Cardiac fibroblast (primary cell): ENCODE data around the gene AGO3.

Experiments
- DNase-seq, 2 donors: peaks; one replicate each; pipeline versions ENCODE4 v3.0.0 to v3.0.0-alpha.2; 2010; ENCODE audit warnings: low read depth in 2 of 2
- H3K4me3 ChIP-seq, 2 donors: replicated peaks in 1 of 2; 1 replicate in 1 of 2; 2 replicates in 1 of 2; pipeline ENCODE4 v1.5.1; 2011; ENCODE audit warnings: low read depth in 2 of 2, low read length in 2 of 2, mild to moderate bottlenecking in 2 of 2, moderate library complexity in 1 of 2
- TF ChIP-seq, protein P1 (sequence below): IDR thresholded peaks from one replicate; pipeline ENCODE4 v1.5.1; 2011; ENCODE audit warnings: low read depth, mild to moderate bottlenecking, low read length, inconsistent platforms

Gene AGO3

DNA sequence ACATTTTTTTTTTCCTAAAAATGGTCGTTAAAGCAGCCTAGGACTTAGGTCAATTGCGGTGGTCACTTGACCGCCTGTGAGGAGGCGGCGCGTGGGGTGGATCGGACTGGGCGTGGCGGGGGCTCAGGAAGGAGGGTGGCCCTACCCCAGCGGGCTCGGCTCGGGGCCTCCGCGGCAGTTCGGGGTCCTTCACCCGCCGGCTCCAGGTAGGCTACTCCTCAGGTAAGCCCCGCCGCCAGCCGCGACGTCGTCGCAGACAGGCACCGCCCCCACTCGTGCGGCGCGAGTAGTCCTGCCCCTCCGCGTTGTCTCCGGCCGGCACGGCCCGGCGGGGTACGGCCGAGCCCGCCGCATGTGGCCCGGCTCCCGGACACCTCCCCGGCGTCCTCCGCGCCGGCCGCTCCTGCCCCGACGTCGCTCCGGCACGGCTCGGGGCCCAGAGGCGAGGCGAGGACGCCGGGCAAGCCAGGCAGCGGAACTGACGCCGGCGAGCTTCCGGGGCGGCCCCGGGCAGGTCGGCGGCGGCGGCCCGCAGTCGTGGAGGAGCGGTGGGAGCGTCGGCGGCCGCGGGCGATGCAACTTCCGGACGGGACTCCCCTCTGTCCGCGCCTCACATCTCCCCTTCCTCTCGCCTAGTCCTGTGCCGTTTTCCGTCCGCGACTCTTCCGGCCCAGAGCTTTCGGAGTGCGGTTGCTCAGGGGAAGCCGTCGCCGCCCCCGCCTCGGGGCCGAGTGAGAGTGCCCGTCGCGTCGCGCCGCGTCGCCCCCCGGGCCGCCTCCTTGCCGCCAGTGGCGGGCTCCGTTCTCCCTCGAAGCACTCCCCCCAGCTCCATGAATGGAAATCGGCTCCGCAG is at the start of gene AGO3:
Gene AGO3, plus strand, starts transcription at position 513 of the 853 bp plus-strand sequence. Its CDS starts 322 bp downstream, at position 835.
- DNase-seq: peak; percentile 73 to 86
- TF ChIP-seq, protein P1, sequence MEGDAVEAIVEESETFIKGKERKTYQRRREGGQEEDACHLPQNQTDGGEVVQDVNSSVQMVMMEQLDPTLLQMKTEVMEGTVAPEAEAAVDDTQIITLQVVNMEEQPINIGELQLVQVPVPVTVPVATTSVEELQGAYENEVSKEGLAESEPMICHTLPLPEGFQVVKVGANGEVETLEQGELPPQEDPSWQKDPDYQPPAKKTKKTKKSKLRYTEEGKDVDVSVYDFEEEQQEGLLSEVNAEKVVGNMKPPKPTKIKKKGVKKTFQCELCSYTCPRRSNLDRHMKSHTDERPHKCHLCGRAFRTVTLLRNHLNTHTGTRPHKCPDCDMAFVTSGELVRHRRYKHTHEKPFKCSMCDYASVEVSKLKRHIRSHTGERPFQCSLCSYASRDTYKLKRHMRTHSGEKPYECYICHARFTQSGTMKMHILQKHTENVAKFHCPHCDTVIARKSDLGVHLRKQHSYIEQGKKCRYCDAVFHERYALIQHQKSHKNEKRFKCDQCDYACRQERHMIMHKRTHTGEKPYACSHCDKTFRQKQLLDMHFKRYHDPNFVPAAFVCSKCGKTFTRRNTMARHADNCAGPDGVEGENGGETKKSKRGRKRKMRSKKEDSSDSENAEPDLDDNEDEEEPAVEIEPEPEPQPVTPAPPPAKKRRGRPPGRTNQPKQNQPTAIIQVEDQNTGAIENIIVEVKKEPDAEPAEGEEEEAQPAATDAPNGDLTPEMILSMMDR: no peak
- H3K4me3 ChIP-seq: peak within 1 kb of the TSS; percentile 84 to 89

DNA sequence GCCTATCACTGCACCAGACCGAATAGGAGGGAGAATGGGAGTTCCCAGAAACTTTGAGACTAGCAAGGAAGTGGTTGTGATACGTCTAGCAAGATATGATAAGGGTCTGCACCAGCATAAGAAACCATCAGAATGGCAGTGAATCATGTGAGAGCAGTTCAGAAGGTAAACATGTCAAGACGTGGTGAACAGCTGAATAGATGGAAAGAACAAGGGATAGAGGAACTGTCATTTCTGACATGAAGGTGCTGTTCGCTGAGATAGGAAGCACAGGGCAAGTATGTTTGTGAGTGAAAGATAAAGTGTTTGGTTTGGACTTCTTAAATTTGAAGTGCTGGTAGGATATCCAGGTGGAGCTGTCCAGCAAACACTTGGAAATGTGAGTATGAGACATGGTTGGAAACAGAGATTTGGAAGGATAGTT is 49.0 kb upstream of the AGO3 start:
- H3K4me3 ChIP-seq: no peak overlapping the region
- TF ChIP-seq, protein P1: no peak
- peak in 1 of 2 donors; percentile 15 for DNase-seq

DNA sequence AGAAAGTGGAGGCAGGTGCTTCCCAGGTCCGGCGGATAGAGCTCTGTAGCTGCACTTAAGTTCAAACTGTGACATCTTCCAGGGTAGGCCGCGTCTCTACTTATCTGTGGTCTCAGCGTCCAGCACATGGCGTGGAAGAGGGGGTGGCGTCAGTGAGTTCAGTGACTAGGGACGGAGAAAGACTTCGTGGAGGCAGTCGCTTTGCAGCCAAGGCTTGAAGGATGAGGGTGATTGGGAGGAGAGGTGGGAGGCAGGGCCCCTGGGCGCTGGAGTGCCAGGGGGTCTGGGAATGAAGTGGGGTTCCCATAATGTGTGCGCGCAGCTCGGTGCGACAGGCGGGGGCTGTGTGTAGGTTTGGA is 48.3 kb upstream of the AGO3 start:
- no peak for DNase-seq
- TF ChIP-seq, protein P1: no peak
- peak overlapping the region; percentile 13 to 30 for H3K4me3 ChIP-seq

DNA sequence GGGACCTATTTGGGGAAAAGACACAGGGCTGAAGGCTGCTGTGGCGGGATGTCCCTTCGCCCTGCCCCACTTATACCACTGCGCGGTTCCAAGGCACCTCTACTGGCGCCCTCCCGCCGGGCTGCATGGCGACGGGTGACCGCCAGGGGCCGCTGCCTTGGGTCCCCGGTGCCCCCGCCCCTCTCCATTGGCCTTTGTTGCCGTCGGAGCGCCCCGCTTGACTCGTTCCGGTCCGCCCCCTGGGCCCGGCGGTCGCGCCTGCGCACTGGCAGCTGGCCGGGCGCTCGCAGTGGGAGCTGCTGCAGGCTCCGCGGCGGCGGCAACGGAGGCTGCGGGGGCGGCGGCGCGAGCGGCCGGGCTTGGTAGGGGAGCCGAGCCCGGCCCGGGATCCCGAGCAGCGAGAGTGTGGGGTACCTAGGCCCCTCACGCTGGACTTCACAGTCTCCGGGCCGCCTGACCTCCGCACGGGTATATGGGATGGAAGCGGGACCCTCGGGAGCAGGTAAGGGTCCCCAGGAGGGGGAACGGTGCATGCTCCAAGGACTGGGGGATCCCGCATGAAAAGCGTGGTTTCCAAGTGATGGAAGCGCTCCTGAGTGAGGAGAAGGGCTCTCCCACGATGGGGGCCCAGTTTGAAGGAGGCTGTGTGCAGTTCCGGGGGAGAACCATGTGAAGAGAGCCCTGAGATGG is 47.8 kb upstream of the AGO3 start, which contains the start of gene AGO1:
Gene AGO1, plus strand, starts transcription at position 265 of the 690 bp plus-strand sequence. Its CDS starts 213 bp downstream, at position 478.
- TF ChIP-seq, protein P1: peak; percentile 80
- peak; percentile 93 to 95 for DNase-seq
- H3K4me3 ChIP-seq: peak within 1 kb of the TSS; percentile 97 to 100

DNA sequence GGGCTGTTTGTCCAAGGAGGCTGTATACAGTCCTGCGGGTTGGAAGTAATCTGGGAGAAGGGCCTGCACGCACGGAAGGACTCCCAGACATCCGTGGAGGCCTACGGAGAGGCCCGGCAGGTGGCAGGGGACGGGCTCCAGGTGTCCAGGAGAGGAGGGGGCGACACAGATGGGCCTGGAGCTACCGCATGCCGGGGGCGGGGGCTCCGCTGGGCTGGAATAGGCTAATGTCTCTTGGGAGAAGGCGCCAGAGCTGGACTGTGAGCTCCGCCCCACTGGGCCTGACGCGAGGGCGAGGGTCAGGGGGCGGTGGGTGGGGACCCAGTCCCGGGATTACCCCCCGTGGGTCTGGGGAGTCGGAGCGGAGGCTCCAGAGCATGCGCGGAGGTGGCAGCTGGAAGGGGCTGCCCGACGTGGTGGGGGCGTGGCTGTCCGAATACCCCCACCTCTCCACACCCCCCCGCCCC is 47.2 kb upstream of the AGO3 start:
- DNase-seq: peak; percentile 11 to 50
- H3K4me3 ChIP-seq: peak overlapping the region; percentile 97 to 100
- TF ChIP-seq, protein P1: no peak

DNA sequence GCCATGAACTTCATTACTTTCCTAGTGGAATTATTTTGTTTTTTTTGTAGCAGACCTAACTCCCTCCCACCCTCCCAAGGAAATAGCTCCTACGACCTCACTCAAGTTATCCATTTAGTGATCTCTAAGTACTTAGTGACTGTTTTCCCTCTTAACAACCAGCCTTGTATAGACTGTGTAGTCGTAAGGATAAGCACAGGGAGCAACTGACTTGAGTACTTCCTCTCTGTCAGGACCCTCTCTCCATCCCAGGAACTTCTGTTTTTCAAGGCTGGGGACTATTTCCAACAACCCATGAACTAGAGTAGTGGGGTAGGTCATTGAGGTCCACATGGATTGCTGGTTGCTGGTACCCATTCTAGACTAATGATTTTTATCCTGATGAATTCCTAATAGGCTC is 46.0 kb upstream of the AGO3 start:
- DNase-seq: no peak
- H3K4me3 ChIP-seq: no peak overlapping the region

More for the DNA sequence above, 46.0 kb upstream of the AGO3 start:
- TF ChIP-seq, protein P1: no peak
